Pancreas (tissue), 10 donors: ENCODE data around the gene DPF3. TPM values are rescaled to one million over a fixed set of nuclear protein-coding genes. Genes with fewer than 3 reads are reported as not detected.

Source experiments
- ATAC-seq, 4 donors: fragments of 200-7000 bp; cut with Tn5 transposase; one replicate each; pipeline versions ENCODE4 v1.8.0 to v1.9.1; 2020; ENCODE audit warnings: mild to moderate bottlenecking in 4 of 4, moderate library complexity in 4 of 4
- DNase-seq, 6 donors: peaks; one replicate each; pipeline ENCODE4 v3.0.0-alpha.2; 2020
- FAIRE-seq: peaks from 2 replicates; lab custom pipeline; 2012; peaks lifted over from hg19 to GRCh38; lab: Jason Lieb, UNC
- H3K27ac ChIP-seq, 4 donors: fragments of 200-600 bp; sonication (generic); 1 replicate in 3 of 4; 2 replicates in 1 of 4; pipeline versions ENCODE4 v1.5.0 to v1.8.0; 2020
- H3K27me3 ChIP-seq, 4 donors: fragments of 200-600 bp; one replicate each; pipeline ENCODE4 v1.8.0; 2021
- H3K36me3 ChIP-seq, 3 donors: fragments of 200-600 bp; sonication (generic) in 1 of 3; one replicate each; pipeline versions ENCODE4 v1.5.0 to v1.8.0; 2020 to 2021
- H3K4me1 ChIP-seq, 3 donors: fragments of 200-600 bp; one replicate each; pipeline ENCODE4 v1.8.0; 2021
- H3K4me3 ChIP-seq, 4 donors: fragments of 200-600 bp; sonication (generic) in 2 of 4; one replicate each; pipeline versions ENCODE4 v1.5.0 to v1.8.0; 2020 to 2021
- H3K9me3 ChIP-seq, 4 donors: fragments of 200-600 bp; one replicate each; pipeline ENCODE4 v1.8.0; 2021
- CTCF ChIP-seq, 4 donors: fragments of 200-600 bp; sonication (generic) in 3 of 4; IDR thresholded peaks; one replicate each; pipeline versions ENCODE4 v1.5.0 to v1.8.0; 2021; ENCODE audit warnings: antibody characterized with exemption in 4 of 4
- WGBS, 2 donors: extraction: QIAGEN DNeasy Blood & Tissue Kit; methylation state at CpG; one replicate each; pipeline ENCODE4 v1.1.7; 2013; 5-methylcytosine and 5-hydroxymethylcytosine counted together
- intact Hi-C, 3 donors: fragments of 100-400 bp; cut with DNase I; formaldehyde crosslinking; loops; one replicate each; pipeline versions ENCODE4 v1.11.1 to v1.14.2; 2022
- polyA plus RNA-seq, 2 donors: library from polyadenylated mRNA; stranded (reverse); fragments of 200-250 nt; gene quantifications; one replicate each; pipeline ENCODE4 v1.2.3, GENCODE V29; 2013
- total RNA-seq, 6 donors: library from RNA; stranded (reverse); fragmentation: NEBNext Ultra II Directional in 4 of 6; extraction: Animal tissue kit (Norgen Biotek cat#: 25700) in 4 of 6; gene quantifications; one replicate each; pipeline versions ENCODE4 v1.2.1 to v1.2.4, GENCODE V29; 2021 to 2023
- donor health status: healthy with polysubstance abuse.
- donor health status: DM: no; HTN: no; CAD: no; lungs with moderate emphysema.
- donor health status: DM: no; HTN: no; CAD: no.
- donor health status: control.
- donor health status: control.
- donor health status: Bipolar disorder and iron deficiency.
- donor health status: DM: yes; HTN: yes; CAD: no.
- donor health status: DM: no; HTN: no; CAD: no.
- donor health status: DM: no; HTN: no; CAD: no.
- donor health status: DM: yes; HTN: yes; CAD: no.

Gene DPF3
- total and polyA plus RNA-seq, 8 donors, result 0.14 to 1.3 (median 0.86) TPM

GRCh38 chr14:72737560-72737943 is 156.3 kb downstream of the DPF3 start:
- FAIRE-seq, result no peak
- intact Hi-C loops, result no loop called here

GRCh38 chr14:72736786-72737559 is 156.9 kb downstream of the DPF3 start:
- no peak overlapping the region for H3K27ac ChIP-seq
- intact Hi-C loops, result no loop called here
- ATAC-seq (no peak), DNase-seq (no peak), FAIRE-seq (no peak)
- no peaks in the 10 kb centered on the region for H3K4me1 ChIP-seq
- WGBS, 2 donors, result 79 to 86% methylated on average over 14 of the region's 14 CpGs
- no peaks in the 10 kb centered on the region for H3K27me3 ChIP-seq
- H3K4me3 ChIP-seq, result no peak overlapping the region
- TF ChIP-seq CTCF (IDR thresholded peaks at IDR 0.05), result no peak
- no peaks in the 10 kb centered on the region for H3K36me3 ChIP-seq
- H3K9me3 ChIP-seq, result no peaks in the 10 kb centered on the region

More at GRCh38 chr14:72737560-72737943, 156.3 kb downstream of the DPF3 start:
- Histone ChIP-seq H3K27ac (no peak overlapping the region), H3K9me3 (no peaks in the 10 kb centered on the region), H3K4me3 (no peak overlapping the region), H3K27me3 (no peaks in the 10 kb centered on the region), H3K4me1 (no peaks in the 10 kb centered on the region), H3K36me3 (no peaks in the 10 kb centered on the region)
- no peak for TF ChIP-seq CTCF (IDR thresholded peaks at IDR 0.05)
- DNase-seq (no peak), ATAC-seq (no peak)
- WGBS, 2 donors, result 85 to 86% methylated on average over 6 of the region's 6 CpGs

GRCh38 chr14:72736308-72736707 is 157.6 kb downstream of the DPF3 start:
- 84 to 85% methylated on average over 3 of the region's 3 CpGs for WGBS, 2 donors
- Histone ChIP-seq H3K27ac (no peak overlapping the region), H3K9me3 (no peaks in the 10 kb centered on the region), H3K27me3 (no peaks in the 10 kb centered on the region), H3K36me3 (no peaks in the 10 kb centered on the region), H3K4me3 (no peak overlapping the region), H3K4me1 (no peaks in the 10 kb centered on the region)
- FAIRE-seq (no peak), DNase-seq (no peak), ATAC-seq (no peak)
- TF ChIP-seq CTCF (IDR thresholded peaks at IDR 0.05), result no peak
- intact Hi-C loops, result no loop called here

GRCh38 chr14:72732022-72732780 is 161.7 kb downstream of the DPF3 start:
- H3K27me3 ChIP-seq, result no peaks in the 10 kb centered on the region
- WGBS, 2 donors, result 87 to 92% methylated on average over 16 of the region's 16 CpGs
- no peak for TF ChIP-seq CTCF (IDR thresholded peaks at IDR 0.05)
- DNase-seq (no peak), ATAC-seq (no peak), FAIRE-seq (no peak)
- H3K27ac ChIP-seq, result no peak overlapping the region
- H3K9me3 ChIP-seq, result no peaks in the 10 kb centered on the region
- no peaks in the 10 kb centered on the region for H3K4me1 ChIP-seq
- no peaks in the 10 kb centered on the region for H3K36me3 ChIP-seq
- no peak overlapping the region for H3K4me3 ChIP-seq
- intact Hi-C loops, result no loop called here
